ENCODE results near the gene POLDIP3.

Gene POLDIP3

DNA sequence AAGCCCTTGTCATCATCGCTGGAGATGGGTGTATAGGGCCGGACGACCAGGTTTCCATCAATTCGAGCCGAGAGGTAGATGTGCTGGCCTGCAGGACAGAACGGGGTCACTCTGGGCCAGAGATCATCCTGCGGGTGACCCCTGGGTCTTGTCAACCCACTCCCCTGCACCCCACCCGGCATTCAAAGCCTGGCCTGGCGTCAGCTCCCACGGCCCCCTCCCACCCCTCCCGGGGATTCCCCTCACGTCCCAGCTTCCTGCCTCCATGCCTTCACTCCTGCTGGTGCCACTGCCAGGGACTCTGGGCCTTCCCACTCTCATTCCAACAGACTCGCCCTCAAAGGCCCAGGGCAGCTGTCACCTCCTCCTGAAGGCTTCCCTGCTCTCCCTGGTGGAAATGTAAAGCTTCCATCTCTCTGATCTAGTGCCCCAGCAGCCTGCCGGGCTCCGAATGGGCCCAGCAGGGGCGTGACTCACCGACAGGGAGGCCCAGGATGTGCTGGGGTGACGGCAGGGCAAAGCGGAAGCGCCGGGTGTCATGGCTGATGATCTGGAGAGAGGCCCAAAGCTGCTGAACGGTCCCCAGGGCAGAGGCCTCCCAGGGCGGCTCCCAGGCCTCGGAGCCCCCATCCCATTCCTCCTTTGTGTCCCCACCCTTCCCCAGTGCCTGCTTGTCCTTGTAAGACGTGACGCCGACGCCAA, 16.4 kb upstream of the POLDIP3 start:
- TF ChIP-seq, protein P1, sequence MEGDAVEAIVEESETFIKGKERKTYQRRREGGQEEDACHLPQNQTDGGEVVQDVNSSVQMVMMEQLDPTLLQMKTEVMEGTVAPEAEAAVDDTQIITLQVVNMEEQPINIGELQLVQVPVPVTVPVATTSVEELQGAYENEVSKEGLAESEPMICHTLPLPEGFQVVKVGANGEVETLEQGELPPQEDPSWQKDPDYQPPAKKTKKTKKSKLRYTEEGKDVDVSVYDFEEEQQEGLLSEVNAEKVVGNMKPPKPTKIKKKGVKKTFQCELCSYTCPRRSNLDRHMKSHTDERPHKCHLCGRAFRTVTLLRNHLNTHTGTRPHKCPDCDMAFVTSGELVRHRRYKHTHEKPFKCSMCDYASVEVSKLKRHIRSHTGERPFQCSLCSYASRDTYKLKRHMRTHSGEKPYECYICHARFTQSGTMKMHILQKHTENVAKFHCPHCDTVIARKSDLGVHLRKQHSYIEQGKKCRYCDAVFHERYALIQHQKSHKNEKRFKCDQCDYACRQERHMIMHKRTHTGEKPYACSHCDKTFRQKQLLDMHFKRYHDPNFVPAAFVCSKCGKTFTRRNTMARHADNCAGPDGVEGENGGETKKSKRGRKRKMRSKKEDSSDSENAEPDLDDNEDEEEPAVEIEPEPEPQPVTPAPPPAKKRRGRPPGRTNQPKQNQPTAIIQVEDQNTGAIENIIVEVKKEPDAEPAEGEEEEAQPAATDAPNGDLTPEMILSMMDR (conservative IDR thresholded peaks at IDR 0.05; ENCODE audit: low read depth, low read length): no peak
- DNase-seq (ENCODE audit: low read depth): peak; percentile 40
- H3K4me3 ChIP-seq (ENCODE audit: low read depth, low read length): no peak overlapping the region

DNA sequence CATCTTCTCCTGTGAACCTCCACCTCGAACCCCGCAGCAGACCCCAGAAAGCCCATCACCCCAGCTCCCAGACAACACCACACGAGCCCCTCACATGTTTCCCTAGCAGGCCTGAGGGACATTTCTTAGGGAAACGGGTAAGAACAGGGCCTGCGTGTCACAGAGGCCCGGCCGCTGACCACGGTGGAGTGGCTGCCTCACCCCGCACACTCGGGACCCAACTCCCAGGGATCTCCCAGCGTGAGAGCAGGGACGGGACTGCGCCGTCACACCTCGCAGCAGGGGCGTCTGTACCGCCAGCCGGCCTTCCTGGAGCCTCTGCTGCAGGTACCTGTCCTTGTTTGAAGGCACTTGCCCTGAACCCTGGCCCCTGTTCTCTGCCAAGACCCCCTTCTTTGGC, 15.5 kb upstream of the POLDIP3 start:
- no peak for DNase-seq (ENCODE audit: low read depth)
- no peak overlapping the region for H3K4me3 ChIP-seq (ENCODE audit: low read depth, low read length)
- TF ChIP-seq, protein P1 (conservative IDR thresholded peaks at IDR 0.05; ENCODE audit: low read depth, low read length): no peak

DNA sequence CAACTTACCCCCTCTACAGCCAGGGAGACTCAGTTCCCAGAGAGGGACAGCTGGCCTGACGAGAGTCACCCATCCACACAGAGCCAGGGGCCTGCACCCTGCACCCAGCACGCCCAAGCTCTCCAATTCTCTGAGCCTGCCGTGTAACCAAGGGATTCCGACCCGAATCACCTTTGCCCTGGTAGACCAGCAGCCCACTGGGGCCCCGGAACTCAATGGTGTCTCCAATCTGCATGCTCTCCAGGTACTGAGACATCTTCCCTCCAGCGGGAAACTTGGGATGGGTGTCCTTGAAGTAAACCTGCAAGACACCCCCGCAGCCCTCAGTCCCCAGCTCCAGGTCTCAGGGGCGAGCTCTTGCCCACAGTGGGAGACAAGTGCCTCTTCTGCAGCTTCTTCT, 13.3 kb upstream of the POLDIP3 start:
- no peak overlapping the region for H3K4me3 ChIP-seq (ENCODE audit: low read depth, low read length)
- TF ChIP-seq, protein P1 (conservative IDR thresholded peaks at IDR 0.05; ENCODE audit: low read depth, low read length): no peak
- no peak for DNase-seq (ENCODE audit: low read depth)

DNA sequence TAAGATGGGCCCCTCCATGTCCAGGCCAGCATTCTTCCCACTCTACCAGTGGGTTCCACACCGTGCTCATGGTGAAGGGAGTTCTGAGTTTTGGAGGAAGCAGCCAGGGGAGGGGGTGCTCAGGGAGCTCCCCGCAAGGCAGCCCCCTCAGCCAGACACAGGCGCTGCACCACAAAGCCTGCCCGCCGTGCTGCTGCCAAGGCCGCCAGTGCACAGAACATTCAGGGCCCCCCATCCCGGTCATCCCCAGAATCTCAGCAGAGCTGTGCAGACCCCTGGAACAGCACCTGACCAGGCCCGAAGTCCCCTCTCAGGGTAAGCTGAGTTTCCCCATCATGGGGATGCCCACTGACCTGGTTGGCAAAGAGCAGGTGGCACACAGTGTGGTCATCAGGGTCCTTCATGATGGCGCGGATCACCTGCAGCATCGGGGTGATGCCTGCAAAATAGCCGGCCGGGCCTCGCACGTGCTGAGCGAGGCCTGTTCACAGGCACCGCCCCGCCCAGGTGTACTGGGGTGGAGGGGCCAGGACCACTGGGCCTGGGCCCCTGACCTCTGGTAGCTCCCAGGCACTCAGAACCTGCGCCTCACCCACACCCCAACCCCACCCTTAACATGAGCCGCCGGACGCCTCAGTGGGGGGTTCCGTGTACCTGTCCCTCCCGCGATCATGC, 12.4 kb upstream of the POLDIP3 start:
- H3K4me3 ChIP-seq (ENCODE audit: low read depth, low read length): no peak overlapping the region
- no peak for DNase-seq (ENCODE audit: low read depth)
- TF ChIP-seq, protein P1 (conservative IDR thresholded peaks at IDR 0.05; ENCODE audit: low read depth, low read length): no peak

DNA sequence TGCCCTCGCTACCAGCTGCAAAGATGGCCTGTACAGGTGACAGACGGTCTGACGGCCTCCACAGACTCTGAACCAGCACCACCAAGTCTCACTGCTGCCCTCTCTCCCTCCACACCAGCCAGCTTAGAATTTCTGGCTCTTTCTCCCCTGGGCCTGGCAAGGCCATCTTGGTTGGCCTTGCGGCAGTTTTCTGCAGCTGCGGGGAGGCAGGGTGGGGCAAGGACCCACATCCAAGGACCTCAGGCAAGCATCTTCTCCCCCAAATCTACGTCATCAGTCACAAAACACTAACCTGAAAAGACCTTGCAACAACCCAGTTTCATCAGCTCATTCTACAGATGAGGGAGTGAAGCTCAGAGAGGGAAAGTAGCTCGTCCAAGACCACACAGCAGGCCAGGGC, 11.7 kb upstream of the POLDIP3 start:
- no peak overlapping the region for H3K4me3 ChIP-seq (ENCODE audit: low read depth, low read length)
- DNase-seq (ENCODE audit: low read depth): no peak
- TF ChIP-seq, protein P1 (conservative IDR thresholded peaks at IDR 0.05; ENCODE audit: low read depth, low read length): no peak

DNA sequence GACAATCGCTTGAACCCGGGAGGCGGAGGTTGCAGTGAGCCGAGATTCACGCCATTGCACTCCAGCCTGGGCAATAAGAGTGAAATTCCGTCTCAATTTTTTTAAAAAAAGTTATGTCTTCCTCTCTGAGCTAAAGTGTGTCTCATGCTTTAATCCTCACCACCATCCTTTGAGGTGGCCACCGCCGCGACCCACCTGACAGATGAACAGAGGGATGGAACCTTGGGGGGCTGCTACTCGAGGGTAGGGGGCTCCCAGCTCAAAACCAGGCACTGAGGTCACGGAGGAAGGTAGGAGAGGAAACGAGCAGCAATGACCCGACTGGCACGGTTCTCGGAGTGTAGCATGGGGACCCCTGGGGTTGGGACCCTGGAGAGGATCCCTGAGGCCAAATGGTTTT, 10.7 kb upstream of the POLDIP3 start:
- no peak overlapping the region for H3K4me3 ChIP-seq (ENCODE audit: low read depth, low read length)
- DNase-seq (ENCODE audit: low read depth): no peak
- TF ChIP-seq, protein P1 (conservative IDR thresholded peaks at IDR 0.05; ENCODE audit: low read depth, low read length): no peak
